DND-41 (cell line): ENCODE data around the gene OR1F1.

Experiments used
- CTCF ChIP-seq: IDR thresholded peaks from 2 replicates; pipeline ENCODE4 v1.5.1; 2012; ENCODE audit warnings: borderline replicate concordance, low read length, moderate library complexity, mild to moderate bottlenecking; ENCODE audit not compliant: poor library complexity, severe bottlenecking; ENCODE audit errors: extremely low read depth
- EZH2 ChIP-seq: IDR thresholded peaks from 3 replicates; pipeline ENCODE4 v1.6.1; 2012; ENCODE audit warnings: borderline replicate concordance, low read depth, mild to moderate bottlenecking, moderate library complexity, low read length, inconsistent platforms; ENCODE audit not compliant: severe bottlenecking

- no peak for TF ChIP-seq EZH2
- TF ChIP-seq CTCF, result no peak
Measured at GRCh38 chr16:3164121-3164991, 23.6 kb upstream of the OR1F1 start.
